Calu3 (cell line): ENCODE data around the gene SMAD2. TPM values are rescaled to one million over a fixed set of nuclear protein-coding genes. Genes with fewer than 3 reads are reported as not detected.

Experiments
- BruUV-seq: library from RNA; stranded (reverse); fragments of 400-500 nt; replicated peaks from 2 replicates; lab custom pipeline; 2021; lab: Mats Ljungman, UMichigan
- CTCF ChIA-PET: fragments of 300-600 bp; sonication (Branson Sonifier 250); formaldehyde crosslinking; loops from one replicate; lab custom pipeline; 2022; ENCODE audit warnings: antibody characterized with exemption; lab: Charles Lee
- DNase-seq: peaks from one replicate; pipeline ENCODE4 v3.0.0; 2022
- H3K27ac Mint-ChIP-seq: one replicate; pipeline ENCODE4 v1.8.0; 2022; ENCODE audit warnings: mixed read lengths; ENCODE audit not compliant: unreplicated experiment
- H3K27me3 Mint-ChIP-seq: one replicate; pipeline ENCODE4 v1.8.0; 2022; ENCODE audit warnings: mixed read lengths; ENCODE audit not compliant: unreplicated experiment
- H3K36me3 Mint-ChIP-seq: one replicate; pipeline ENCODE4 v1.8.0; 2022; ENCODE audit warnings: mild to moderate bottlenecking, moderate library complexity, mixed read lengths; ENCODE audit not compliant: insufficient read depth, unreplicated experiment
- H3K4me1 Mint-ChIP-seq: one replicate; pipeline ENCODE4 v1.8.0; 2022; ENCODE audit warnings: mild to moderate bottlenecking, low read depth, mixed read lengths; ENCODE audit not compliant: unreplicated experiment
- H3K4me3 Mint-ChIP-seq: one replicate; pipeline ENCODE4 v1.8.0; 2022; ENCODE audit warnings: mild to moderate bottlenecking, low read depth, moderate library complexity, mixed read lengths; ENCODE audit not compliant: unreplicated experiment
- H3K9me3 Mint-ChIP-seq: one replicate; pipeline ENCODE4 v1.8.0; 2022; ENCODE audit warnings: low read depth, mixed read lengths; ENCODE audit not compliant: unreplicated experiment
- CTCF ChIP-seq: fragments of 200-600 bp; IDR thresholded peaks from one replicate; pipeline ENCODE4 v1.8.0; 2022; ENCODE audit warnings: antibody characterized with exemption; ENCODE audit not compliant: unreplicated experiment
- intact Hi-C: fragments of 100-400 bp; cut with micrococcal nuclease; formaldehyde crosslinking; loops from one replicate; pipeline ENCODE4 v1.10.0; 2022; ENCODE audit not compliant: unreplicated experiment
- total RNA-seq: library from RNA; stranded (reverse); gene quantifications from 2 replicates; pipeline ENCODE4 v1.2.3, GENCODE V29; 2022

SMAD2 gene
- total RNA-seq, 1 experiment from 2014 or later: 134 TPM

DNA sequence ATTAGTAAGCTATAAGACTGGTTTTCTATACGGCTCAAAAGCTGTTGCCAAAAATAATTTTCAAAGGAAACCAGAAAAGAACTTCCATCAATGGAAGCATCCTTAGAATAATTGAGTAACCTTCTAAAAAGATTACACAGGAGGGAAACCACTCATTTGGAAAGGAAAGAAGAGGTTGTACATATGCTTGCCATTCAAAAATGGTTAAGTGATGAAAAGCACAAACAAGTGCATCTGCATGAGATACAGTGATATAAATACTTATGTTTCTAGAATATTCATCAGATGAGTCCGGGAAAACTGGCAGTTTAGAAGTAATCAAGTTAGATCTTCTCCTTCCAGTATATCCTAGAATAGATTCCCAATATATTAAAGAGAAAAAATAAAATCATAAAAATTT lies 20.1 kb upstream of the SMAD2 start:
- no peaks in the 10 kb centered on the region for H3K27me3 Mint-ChIP-seq
- no peak overlapping the region for H3K4me3 Mint-ChIP-seq

GRCh38 chr18:47949202-47949601 lies 18.7 kb upstream of the SMAD2 start:
- CTCF ChIA-PET: no interaction called here

More for the DNA sequence above, 20.1 kb upstream of the SMAD2 start:
- Mint-ChIP-seq H3K9me3 (peaks cover 6% of the 10 kb centered on the region), H3K27ac (no peak overlapping the region), H3K4me1 (no peaks in the 10 kb centered on the region), H3K36me3 (no peaks in the 10 kb centered on the region)
- no peak for DNase-seq
- intact Hi-C loops: no loop called here
- CTCF ChIA-PET: no interaction called here
- no peak for TF ChIP-seq CTCF
- no TSS peak for BruUV-seq

GRCh38 chr18:47946889-47947288 lies 16.4 kb upstream of the SMAD2 start:
- H3K4me1 Mint-ChIP-seq: peaks cover 8% of the 10 kb centered on the region
- intact Hi-C loops: no loop called here
- H3K36me3 Mint-ChIP-seq: no peaks in the 10 kb centered on the region
- no peak overlapping the region for H3K4me3 Mint-ChIP-seq
- CTCF ChIA-PET: interaction anchor here (1.1 kb wide), 1 partner anchor 10 kb away, joined by 3 read pairs; no protein-coding TSS in a partner anchor
- peaks cover 11% of the 10 kb centered on the region for H3K9me3 Mint-ChIP-seq
- no TSS peak for BruUV-seq
- no peaks in the 10 kb centered on the region for H3K27me3 Mint-ChIP-seq
- no peak for TF ChIP-seq CTCF
- H3K27ac Mint-ChIP-seq: no peak overlapping the region
- DNase-seq: no peak

More at GRCh38 chr18:47949202-47949601, 18.7 kb upstream of the SMAD2 start:
- no peaks in the 10 kb centered on the region for H3K27me3 Mint-ChIP-seq
- peaks cover 8% of the 10 kb centered on the region for H3K4me1 Mint-ChIP-seq
- TF ChIP-seq CTCF: no peak
- no peak overlapping the region for H3K4me3 Mint-ChIP-seq
- BruUV-seq: no TSS peak
- H3K27ac Mint-ChIP-seq: no peak overlapping the region
- no peaks in the 10 kb centered on the region for H3K36me3 Mint-ChIP-seq
- intact Hi-C loops: no loop called here
- H3K9me3 Mint-ChIP-seq: peaks cover 9% of the 10 kb centered on the region
- no peak for DNase-seq

- no TSS peak for BruUV-seq
- H3K36me3 Mint-ChIP-seq: no peaks in the 10 kb centered on the region
- no peak overlapping the region for H3K4me3 Mint-ChIP-seq
- CTCF ChIA-PET: no interaction called here
- TF ChIP-seq CTCF: no peak
- intact Hi-C loops: no loop called here
- H3K4me1 Mint-ChIP-seq: peaks cover 8% of the 10 kb centered on the region
- peaks cover 11% of the 10 kb centered on the region for H3K9me3 Mint-ChIP-seq
- no peaks in the 10 kb centered on the region for H3K27me3 Mint-ChIP-seq
- no peak for DNase-seq
- H3K27ac Mint-ChIP-seq: no peak overlapping the region
These were observed 14.8 kb upstream of the SMAD2 start for GRCh38 chr18:47944972-47945852.
